ENCODE results near the gene CADPS2. TPM values are rescaled to one million over a fixed set of nuclear protein-coding genes. Genes with fewer than 3 reads are reported as not detected.

The CADPS2 gene
- total RNA-seq, 1 experiment from 2014 or later: 7.4 TPM

- H3K4me3 Mint-ChIP-seq (ENCODE audit: unreplicated experiment): no peak overlapping the region
- intact Hi-C loops (cut with micrococcal nuclease): loop anchor here (10.0 kb wide), 1 partner anchor 350 kb away; the partner anchor contains the start of gene CADPS2
- no peaks in the 10 kb centered on the region for H3K36me3 Mint-ChIP-seq (ENCODE audit: insufficient read depth, unreplicated experiment)
- no TSS peak for BruUV-seq (replicated peaks)
- no peaks in the 10 kb centered on the region for H3K9me3 Mint-ChIP-seq (ENCODE audit: unreplicated experiment)
- ChIA-PET CTCF (interaction anchor here (0.8 to 3.9 kb wide), 3 partner anchors 315 to 443 kb away, joined by 3 to 36 read pairs (median 3); no protein-coding TSS in a partner anchor), POLR2A (no interaction called here)
- no peak for TF ChIP-seq CTCF (IDR thresholded peaks at IDR 0.05; ENCODE audit: unreplicated experiment)
- peak; percentile 26 for DNase-seq (ENCODE audit: unreplicated experiment)
- H3K27ac Mint-ChIP-seq (ENCODE audit: low read depth, unreplicated experiment): no peak overlapping the region
- H3K4me1 Mint-ChIP-seq (ENCODE audit: insufficient read depth, unreplicated experiment): peaks cover 4% of the 10 kb centered on the region
- peaks cover 14% of the 10 kb centered on the region for H3K27me3 Mint-ChIP-seq (ENCODE audit: insufficient read depth, unreplicated experiment)
Observed at GRCh38 chr7:122535086-122535485, 351.2 kb downstream of the CADPS2 start.

- ChIA-PET POLR2A (interaction anchor here (0.9 to 1.0 kb wide), 2 partner anchors 314 to 440 kb away, joined by 3 read pairs; no protein-coding TSS in a partner anchor), CTCF (interaction anchor here (0.6 to 7.3 kb wide), 45 partner anchors 9 to 996 kb away, joined by 3 to 186 read pairs (median 3); no protein-coding TSS in a partner anchor)
- peak; percentile 18 for TF ChIP-seq CTCF (IDR thresholded peaks at IDR 0.05; ENCODE audit: unreplicated experiment)
- Mint-ChIP-seq H3K27ac (ENCODE audit: low read depth, unreplicated experiment) (no peak overlapping the region), H3K9me3 (ENCODE audit: unreplicated experiment) (no peaks in the 10 kb centered on the region), H3K36me3 (ENCODE audit: insufficient read depth, unreplicated experiment) (no peaks in the 10 kb centered on the region), H3K4me3 (ENCODE audit: unreplicated experiment) (no peak overlapping the region), H3K4me1 (ENCODE audit: insufficient read depth, unreplicated experiment) (peaks cover 4% of the 10 kb centered on the region), H3K27me3 (ENCODE audit: insufficient read depth, unreplicated experiment) (peaks cover 14% of the 10 kb centered on the region)
- peak; percentile 23 for DNase-seq (ENCODE audit: unreplicated experiment)
- BruUV-seq (replicated peaks): no TSS peak
- intact Hi-C loops (cut with micrococcal nuclease): loop anchor here (10.0 kb wide), 1 partner anchor 352 kb away; the partner anchor contains the start of gene CADPS2
Observed at GRCh38 chr7:122532406-122533269, 353.6 kb downstream of the CADPS2 start.

- CTCF ChIA-PET: interaction anchor here (0.6 to 7.3 kb wide), 8 partner anchors 13 to 501 kb away, joined by 3 to 186 read pairs (median 5); no protein-coding TSS in a partner anchor
- H3K27ac Mint-ChIP-seq (ENCODE audit: low read depth, unreplicated experiment): no peak overlapping the region
Observed at GRCh38 chr7:122528879-122529481, 357.3 kb downstream of the CADPS2 start.

More at GRCh38 chr7:122528879-122529481, 357.3 kb downstream of the CADPS2 start:
- TF ChIP-seq CTCF (IDR thresholded peaks at IDR 0.05; ENCODE audit: unreplicated experiment): peak; percentile 42
- Mint-ChIP-seq H3K4me3 (ENCODE audit: unreplicated experiment) (no peak overlapping the region), H3K9me3 (ENCODE audit: unreplicated experiment) (no peaks in the 10 kb centered on the region), H3K4me1 (ENCODE audit: insufficient read depth, unreplicated experiment) (no peaks in the 10 kb centered on the region), H3K27me3 (ENCODE audit: insufficient read depth, unreplicated experiment) (no peaks in the 10 kb centered on the region), H3K36me3 (ENCODE audit: insufficient read depth, unreplicated experiment) (no peaks in the 10 kb centered on the region)
- intact Hi-C loops (cut with micrococcal nuclease): loop anchor here (1.0 to 2.0 kb wide), 3 partner anchors 310 to 514 kb away; no protein-coding TSS in a partner anchor
- BruUV-seq (replicated peaks): no TSS peak
- peak; percentile 46 for DNase-seq (ENCODE audit: unreplicated experiment)
- POLR2A ChIA-PET: interaction anchor here (0.7 kb wide), 1 partner anchor 200 kb away, joined by 3 read pairs; no protein-coding TSS in a partner anchor

Measured in MCF 10A (cell line).